HepG2 (cell line): Measurements from ENCODE around the gene CD3G. TPM values are rescaled to one million over a fixed set of nuclear protein-coding genes. Genes with fewer than 3 reads are reported as not detected.

Experiments used
- ATAC-seq: fragments of 200-7000 bp; cut with Tn5 transposase; 3 replicates; pipeline ENCODE4 v1.9.1; 2020; ENCODE audit warnings: mild to moderate bottlenecking, moderate library complexity
- BruUV-seq: library from RNA; stranded (reverse); fragments of 400-500 nt; replicated peaks from 2 replicates; lab custom pipeline; 2021; lab: Mats Ljungman, UMichigan
- CTCF ChIA-PET: fragments of 300-600 bp; formaldehyde crosslinking; extraction: SDS; loops from one replicate; lab custom pipeline; 2021; ENCODE audit warnings: low total read pairs, inconsistent platforms, low intra/inter-chr PET ratio; lab: Yijun Ruan, JAX
- POLR2A ChIA-PET: fragments of 350-600 bp; sonication (Branson Sonifier 250); formaldehyde crosslinking; loops from one replicate; lab custom pipeline; 2020; ENCODE audit warnings: antibody characterized with exemption, inconsistent platforms; lab: Yijun Ruan, JAX
- DNase-seq: peaks from one replicate; pipeline ENCODE4 v3.0.0-alpha.2; 2015; ENCODE audit warnings: low spot score
- FAIRE-seq: peaks from 3 replicates; lab custom pipeline; 2011; peaks lifted over from hg19 to GRCh38; lab: Jason Lieb, UNC
- H2AFZ ChIP-seq: one replicate; pipeline ENCODE4 v1.6.1; 2011; ENCODE audit warnings: low read length, inconsistent platforms
- H3K27ac ChIP-seq: fragments of 300-600 bp; 3 replicates; pipeline ENCODE4 v1.8.0; 2011; ENCODE audit warnings: mixed run types, mild to moderate bottlenecking, mixed read lengths, low read length, inconsistent platforms; ENCODE audit not compliant: insufficient read depth; ENCODE audit errors: extremely low read length
- H3K27me3 ChIP-seq, 2 experiments: fragments of 200-600 bp in 1 of 2; 2 replicates in 1 of 2; 3 replicates in 1 of 2; pipeline versions ENCODE4 v1.6.0 to v1.8.0; 2011; ENCODE audit warnings: low read length in 2 of 2, mild to moderate bottlenecking in 2 of 2, moderate library complexity in 2 of 2, inconsistent platforms in 1 of 2; ENCODE audit not compliant: insufficient read depth in 2 of 2, control insufficient read depth in 1 of 2
- H3K36me3 ChIP-seq, 2 experiments: fragments of 200-600 bp in 1 of 2; replicated peaks in 1 of 2; 2 replicates in 1 of 2; 3 replicates in 1 of 2; pipeline versions ENCODE4 v1.5.1 to v1.8.0; 2011; ENCODE audit warnings: low read length in 2 of 2, inconsistent platforms in 1 of 2; ENCODE audit not compliant: insufficient read depth in 2 of 2, control insufficient read depth in 1 of 2
- H3K4me1 ChIP-seq: 2 replicates; pipeline ENCODE4 v1.5.1; 2012; ENCODE audit warnings: low read length, inconsistent platforms; ENCODE audit not compliant: insufficient read depth
- H3K4me2 ChIP-seq: 2 replicates; pipeline ENCODE4 v1.6.0; 2011; ENCODE audit warnings: low read depth, low read length, inconsistent platforms
- H3K4me3 ChIP-seq, 3 experiments: fragments of 200-600 bp in 1 of 3; sonication (generic), shearing (Covaris generic) in 1 of 3; replicated peaks in 1 of 3; 2 replicates each; pipeline ENCODE4 v1.5.1; 2011 to 2016; ENCODE audit warnings: low read length in 3 of 3, inconsistent platforms in 2 of 3, low read depth in 2 of 3, mild to moderate bottlenecking in 2 of 3, control low read depth in 1 of 3, mixed read lengths in 1 of 3; ENCODE audit not compliant: insufficient read depth in 1 of 3
- H3K79me2 ChIP-seq: one replicate; pipeline ENCODE4 v1.6.1; 2011; ENCODE audit warnings: low read length, inconsistent platforms; ENCODE audit not compliant: insufficient read depth
- H3K9ac ChIP-seq: 2 replicates; pipeline ENCODE4 v1.6.0; 2011; ENCODE audit warnings: mild to moderate bottlenecking, low read depth, low read length, inconsistent platforms; ENCODE audit not compliant: insufficient read depth
- H3K9me3 ChIP-seq: 2 replicates; pipeline ENCODE4 v1.5.1; 2012; ENCODE audit warnings: mild to moderate bottlenecking, low read length
- H4K20me1 ChIP-seq: 2 replicates; pipeline ENCODE4 v1.6.0; 2011; ENCODE audit warnings: inconsistent platforms, mild to moderate bottlenecking, low read length, moderate library complexity; ENCODE audit not compliant: insufficient read depth
- ARID2 ChIP-seq: sonication (generic); formaldehyde crosslinking; IDR thresholded peaks from 2 replicates; pipeline ENCODE4 v1.8.1; 2022; ENCODE audit warnings: mild to moderate bottlenecking, missing genetic modification reagents, borderline replicate concordance
- HNRNPUL1 ChIP-seq: fragments of 200-400 bp; formaldehyde crosslinking; IDR thresholded peaks from 2 replicates; pipeline ENCODE4 v1.6.1; 2017; ENCODE audit warnings: low read depth, mild to moderate bottlenecking, low read length, moderate library complexity
- MBD4 ChIP-seq: IDR thresholded peaks from 2 replicates; pipeline ENCODE4 v1.6.1; 2012; ENCODE audit warnings: low read length, inconsistent platforms, borderline replicate concordance
- MTF1 ChIP-seq: sonication (generic); formaldehyde crosslinking; IDR thresholded peaks from 2 replicates; pipeline ENCODE4 v1.5.0; 2020; ENCODE audit warnings: missing genetic modification reagents
- RFX5 ChIP-seq: IDR thresholded peaks from 2 replicates; pipeline ENCODE4 v1.6.1; 2011; ENCODE audit warnings: low read depth, low read length, improper control_type of control experiment
- SCMH1 ChIP-seq: sonication (generic); formaldehyde crosslinking; IDR thresholded peaks from 2 replicates; pipeline ENCODE4 v1.9.0; 2021; ENCODE audit warnings: missing genetic modification reagents, mild to moderate bottlenecking, borderline replicate concordance
- SYNCRIP ChIP-seq: fragments of 200-400 bp; formaldehyde crosslinking; IDR thresholded peaks from 2 replicates; pipeline ENCODE4 v1.6.1; 2018; ENCODE audit warnings: mild to moderate bottlenecking, low read depth, low read length; ENCODE audit not compliant: insufficient read depth
- ZNF17 ChIP-seq: sonication (generic); formaldehyde crosslinking; IDR thresholded peaks from 2 replicates; pipeline ENCODE4 v1.5.0; 2020; ENCODE audit warnings: mild to moderate bottlenecking, missing genetic modification reagents
- ZNF530 ChIP-seq: sonication (generic); formaldehyde crosslinking; IDR thresholded peaks from 2 replicates; pipeline ENCODE4 v1.5.0; 2020; ENCODE audit warnings: low read depth, mild to moderate bottlenecking, missing genetic modification reagents
- WGBS: methylation state at CpG from one replicate; pipeline ENCODE4 v1.1.6; 2017; ENCODE audit warnings: low lambda C conversion rate; 5-methylcytosine and 5-hydroxymethylcytosine counted together
- in situ Hi-C: cut with HindIII; loops from 2 replicates; pipeline ENCODE4 v1.10.0; 2017; ENCODE audit warnings: low pct_unique_long_range_greater_than_20kb; ENCODE audit not compliant: extremely low pct_ligation_motif_present
- intact Hi-C: fragments of 100-400 bp; cut with micrococcal nuclease; formaldehyde crosslinking; loops from one replicate; pipeline ENCODE4 v1.10.0; 2022; ENCODE audit not compliant: unreplicated experiment
- polyA plus RNA-seq, 8 experiments: library from polyadenylated mRNA; depleted of rRNA in 3 of 8; stranded (reverse) in 7 of 8; unstranded in 1 of 8; fragments of >200 nt; fragmentation: Illumina TruSeq in 4 of 8; extraction: Trizol in 4 of 8; gene quantifications; 2 replicates each; pipeline versions ENCODE4 v1.2.1 to v1.2.3, GENCODE V29; 2011 to 2016; ENCODE audit warnings: low read depth in 4 of 8, missing spikeins in 1 of 8, mixed read lengths in 1 of 8; ENCODE audit not compliant: insufficient read depth in 1 of 8
- total RNA-seq, 5 experiments: library from RNA; depleted of rRNA; stranded (reverse); fragments of >200 nt; fragmentation: Illumina TruSeq; extraction: Trizol; gene quantifications; 2 replicates each; pipeline ENCODE4 v1.2.3, GENCODE V29; 2016; ENCODE audit warnings: low read depth in 1 of 5
- TF ChIP-seq, protein P1 (sequence below): fragments of 450-650 bp; IDR thresholded peaks from 2 replicates; pipeline ENCODE4 v1.6.1; 2017
- TF ChIP-seq, protein P2 (sequence below): IDR thresholded peaks from 2 replicates; pipeline ENCODE4 v1.6.1; 2016; ENCODE audit warnings: mild to moderate bottlenecking, missing biosample characterization, missing genetic modification reagents
- TF ChIP-seq, protein P3 (sequence below): sonication (generic); formaldehyde crosslinking; IDR thresholded peaks from 2 replicates; pipeline ENCODE4 v1.8.0; 2022; ENCODE audit warnings: mild to moderate bottlenecking, missing genetic modification reagents
- TF ChIP-seq, protein P4 (sequence below): sonication (generic); formaldehyde crosslinking; IDR thresholded peaks from 2 replicates; pipeline ENCODE4 v1.9.0; 2021; ENCODE audit warnings: missing genetic modification reagents, mild to moderate bottlenecking, borderline replicate concordance
- TF ChIP-seq, protein P5 (sequence below): sonication (generic); formaldehyde crosslinking; IDR thresholded peaks from 2 replicates; pipeline ENCODE4 v1.5.0; 2020; ENCODE audit warnings: missing genetic modification reagents, mild to moderate bottlenecking, borderline replicate concordance
- TF ChIP-seq, protein P6 (sequence below), 2 experiments: sonication (generic) in 1 of 2; formaldehyde crosslinking in 1 of 2; IDR thresholded peaks; 2 replicates each; pipeline versions ENCODE4 v1.5.1 to v1.6.1; 2011 to 2020; ENCODE audit warnings: borderline replicate concordance in 1 of 2, low read depth in 1 of 2, low read length in 1 of 2, mild to moderate bottlenecking in 1 of 2, missing genetic modification reagents in 1 of 2, moderate library complexity in 1 of 2

The CD3G gene
- total and polyA plus RNA-seq, 2 of the 13 experiments (the other 11 are each of a cell fraction or from before 2014, with no cell fraction given), result not detected

DNA sequence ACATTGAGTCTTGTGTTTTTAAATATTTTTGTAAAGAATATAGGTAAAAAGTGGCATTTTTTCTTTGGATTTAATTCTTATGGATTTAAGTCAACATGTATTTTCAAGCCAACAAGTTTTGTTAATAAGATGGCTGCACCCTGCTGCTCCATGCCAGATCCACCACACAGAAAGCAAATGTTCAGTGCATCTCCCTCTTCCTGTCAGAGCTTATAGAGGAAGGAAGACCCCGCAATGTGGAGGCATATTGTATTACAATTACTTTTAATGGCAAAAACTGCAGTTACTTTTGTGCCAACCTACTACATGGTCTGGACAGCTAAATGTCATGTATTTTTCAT lies 39.9 kb upstream of the CD3G start (continued):
- TF ChIP-seq, protein P1, sequence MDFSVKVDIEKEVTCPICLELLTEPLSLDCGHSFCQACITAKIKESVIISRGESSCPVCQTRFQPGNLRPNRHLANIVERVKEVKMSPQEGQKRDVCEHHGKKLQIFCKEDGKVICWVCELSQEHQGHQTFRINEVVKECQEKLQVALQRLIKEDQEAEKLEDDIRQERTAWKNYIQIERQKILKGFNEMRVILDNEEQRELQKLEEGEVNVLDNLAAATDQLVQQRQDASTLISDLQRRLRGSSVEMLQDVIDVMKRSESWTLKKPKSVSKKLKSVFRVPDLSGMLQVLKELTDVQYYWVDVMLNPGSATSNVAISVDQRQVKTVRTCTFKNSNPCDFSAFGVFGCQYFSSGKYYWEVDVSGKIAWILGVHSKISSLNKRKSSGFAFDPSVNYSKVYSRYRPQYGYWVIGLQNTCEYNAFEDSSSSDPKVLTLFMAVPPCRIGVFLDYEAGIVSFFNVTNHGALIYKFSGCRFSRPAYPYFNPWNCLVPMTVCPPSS, result no peak
- TF ChIP-seq MBD4, result no peak
- TF ChIP-seq HNRNPUL1, result no peak
- no peak for TF ChIP-seq ARID2 (CRISPR knock-in tag)
- TF ChIP-seq ZNF530, result no peak
- no peak for TF ChIP-seq RFX5
- no peak for TF ChIP-seq SCMH1 (CRISPR knock-in tag)
- TF ChIP-seq, protein P2, sequence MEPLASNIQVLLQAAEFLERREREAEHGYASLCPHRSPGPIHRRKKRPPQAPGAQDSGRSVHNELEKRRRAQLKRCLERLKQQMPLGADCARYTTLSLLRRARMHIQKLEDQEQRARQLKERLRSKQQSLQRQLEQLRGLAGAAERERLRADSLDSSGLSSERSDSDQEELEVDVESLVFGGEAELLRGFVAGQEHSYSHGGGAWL (CRISPR knock-in tag), result no peak
- TF ChIP-seq, protein P3, sequence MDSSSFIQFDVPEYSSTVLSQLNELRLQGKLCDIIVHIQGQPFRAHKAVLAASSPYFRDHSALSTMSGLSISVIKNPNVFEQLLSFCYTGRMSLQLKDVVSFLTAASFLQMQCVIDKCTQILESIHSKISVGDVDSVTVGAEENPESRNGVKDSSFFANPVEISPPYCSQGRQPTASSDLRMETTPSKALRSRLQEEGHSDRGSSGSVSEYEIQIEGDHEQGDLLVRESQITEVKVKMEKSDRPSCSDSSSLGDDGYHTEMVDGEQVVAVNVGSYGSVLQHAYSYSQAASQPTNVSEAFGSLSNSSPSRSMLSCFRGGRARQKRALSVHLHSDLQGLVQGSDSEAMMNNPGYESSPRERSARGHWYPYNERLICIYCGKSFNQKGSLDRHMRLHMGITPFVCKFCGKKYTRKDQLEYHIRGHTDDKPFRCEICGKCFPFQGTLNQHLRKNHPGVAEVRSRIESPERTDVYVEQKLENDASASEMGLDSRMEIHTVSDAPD, result no peak
- no peak for TF ChIP-seq SYNCRIP
- TF ChIP-seq, all 625 proteins: peak for 0

DNA sequence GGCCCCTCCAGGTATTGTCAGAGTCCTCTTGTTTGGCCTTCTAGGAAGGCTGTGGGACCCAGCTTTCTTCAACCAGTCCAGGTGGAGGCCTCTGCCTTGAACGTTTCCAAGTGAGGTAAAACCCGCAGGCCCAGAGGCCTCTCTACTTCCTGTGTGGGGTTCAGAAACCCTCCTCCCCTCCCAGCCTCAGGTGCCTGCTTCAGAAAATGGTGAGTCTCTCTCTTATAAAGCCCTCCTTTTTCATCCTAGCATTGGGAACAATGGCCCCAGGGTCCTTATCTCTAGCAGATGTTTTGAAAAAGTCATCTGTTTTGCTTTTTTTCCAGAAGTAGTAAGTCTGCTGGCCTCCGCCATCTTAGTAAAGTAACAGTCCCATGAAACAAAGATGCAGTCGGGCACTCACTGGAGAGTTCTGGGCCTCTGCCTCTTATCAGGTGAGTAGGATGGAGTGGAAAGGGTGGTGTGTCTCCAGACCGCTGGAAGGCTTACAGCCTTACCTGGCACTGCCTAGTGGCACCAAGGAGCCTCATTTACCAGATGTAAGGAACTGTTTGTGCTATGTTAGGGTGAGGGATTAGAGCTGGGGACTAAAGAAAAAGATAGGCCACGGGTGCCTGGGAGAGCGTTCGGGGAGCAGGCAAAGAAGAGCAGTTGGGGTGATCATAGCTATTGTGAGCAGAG lies 39.4 kb upstream of the CD3G start, which contains the start of gene CD3E:
TSS of gene CD3E (plus strand) at position 163 of the 681 bp plus-strand sequence. CDS start at position 386, 223 bp downstream.
- DNase-seq (no peak), FAIRE-seq (no peak), ATAC-seq (no peak)
- H3K4me2 ChIP-seq, result no peak within 1 kb of the TSS
- H3K4me3 ChIP-seq, result no peak within 1 kb of the TSS
- 55% methylated on average over 8 of the region's 8 CpGs for WGBS
- H4K20me1 ChIP-seq, result no peaks in the 10 kb centered on the region
- CTCF ChIA-PET, result no interaction called here
- H3K79me2 ChIP-seq, result no peaks in the 10 kb centered on the region
- no peaks in the 10 kb centered on the region for H3K4me1 ChIP-seq
- intact Hi-C loops, result no loop called here
- no peak within 1 kb of the TSS for H2AFZ ChIP-seq
- BruUV-seq, result no TSS peak
- H3K9ac ChIP-seq, result no peak within 1 kb of the TSS
- no peak within 1 kb of the TSS for H3K27ac ChIP-seq
- peaks cover 0 to 43% of the 10 kb centered on the region in 2 experiments; a peak in 4 of 5 replicates for H3K27me3 ChIP-seq
- POLR2A ChIA-PET, result no interaction called here
- no peaks in the 10 kb centered on the region for H3K36me3 ChIP-seq
- in situ Hi-C loops, result no loop called here
- H3K9me3 ChIP-seq, result no peaks in the 10 kb centered on the region
- TF ChIP-seq, protein P4, sequence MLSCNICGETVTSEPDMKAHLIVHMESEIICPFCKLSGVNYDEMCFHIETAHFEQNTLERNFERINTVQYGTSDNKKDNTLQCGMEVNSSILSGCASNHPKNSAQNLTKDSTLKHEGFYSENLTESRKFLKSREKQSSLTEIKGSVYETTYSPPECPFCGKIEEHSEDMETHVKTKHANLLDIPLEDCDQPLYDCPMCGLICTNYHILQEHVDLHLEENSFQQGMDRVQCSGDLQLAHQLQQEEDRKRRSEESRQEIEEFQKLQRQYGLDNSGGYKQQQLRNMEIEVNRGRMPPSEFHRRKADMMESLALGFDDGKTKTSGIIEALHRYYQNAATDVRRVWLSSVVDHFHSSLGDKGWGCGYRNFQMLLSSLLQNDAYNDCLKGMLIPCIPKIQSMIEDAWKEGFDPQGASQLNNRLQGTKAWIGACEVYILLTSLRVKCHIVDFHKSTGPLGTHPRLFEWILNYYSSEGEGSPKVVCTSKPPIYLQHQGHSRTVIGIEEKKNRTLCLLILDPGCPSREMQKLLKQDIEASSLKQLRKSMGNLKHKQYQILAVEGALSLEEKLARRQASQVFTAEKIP (CRISPR knock-in tag), result no peak
- TF ChIP-seq, protein P5, sequence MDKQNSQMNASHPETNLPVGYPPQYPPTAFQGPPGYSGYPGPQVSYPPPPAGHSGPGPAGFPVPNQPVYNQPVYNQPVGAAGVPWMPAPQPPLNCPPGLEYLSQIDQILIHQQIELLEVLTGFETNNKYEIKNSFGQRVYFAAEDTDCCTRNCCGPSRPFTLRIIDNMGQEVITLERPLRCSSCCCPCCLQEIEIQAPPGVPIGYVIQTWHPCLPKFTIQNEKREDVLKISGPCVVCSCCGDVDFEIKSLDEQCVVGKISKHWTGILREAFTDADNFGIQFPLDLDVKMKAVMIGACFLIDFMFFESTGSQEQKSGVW (CRISPR knock-in tag), result no peak
- TF ChIP-seq MTF1 (CRISPR knock-in tag) (no peak), ZNF17 (no peak)
- TF ChIP-seq, protein P6, sequence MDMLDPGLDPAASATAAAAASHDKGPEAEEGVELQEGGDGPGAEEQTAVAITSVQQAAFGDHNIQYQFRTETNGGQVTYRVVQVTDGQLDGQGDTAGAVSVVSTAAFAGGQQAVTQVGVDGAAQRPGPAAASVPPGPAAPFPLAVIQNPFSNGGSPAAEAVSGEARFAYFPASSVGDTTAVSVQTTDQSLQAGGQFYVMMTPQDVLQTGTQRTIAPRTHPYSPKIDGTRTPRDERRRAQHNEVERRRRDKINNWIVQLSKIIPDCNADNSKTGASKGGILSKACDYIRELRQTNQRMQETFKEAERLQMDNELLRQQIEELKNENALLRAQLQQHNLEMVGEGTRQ (IDR thresholded peaks at IDR 0.05; ENCODE audit: low read depth, low read length), result no peak
- TF ChIP-seq, protein P6 (CRISPR knock-in tag; IDR thresholded peaks at IDR 0.05; ENCODE audit: borderline replicate concordance), result no peak
